Measurements from ENCODE around the gene PIM1. TPM values are rescaled to one million over a fixed set of nuclear protein-coding genes. Genes with fewer than 3 reads are reported as not detected.

The PIM1 gene
- polyA plus RNA-seq, 1 of the 3 experiments (the other 2 are of a cell fraction), result 33.9 TPM

DNA sequence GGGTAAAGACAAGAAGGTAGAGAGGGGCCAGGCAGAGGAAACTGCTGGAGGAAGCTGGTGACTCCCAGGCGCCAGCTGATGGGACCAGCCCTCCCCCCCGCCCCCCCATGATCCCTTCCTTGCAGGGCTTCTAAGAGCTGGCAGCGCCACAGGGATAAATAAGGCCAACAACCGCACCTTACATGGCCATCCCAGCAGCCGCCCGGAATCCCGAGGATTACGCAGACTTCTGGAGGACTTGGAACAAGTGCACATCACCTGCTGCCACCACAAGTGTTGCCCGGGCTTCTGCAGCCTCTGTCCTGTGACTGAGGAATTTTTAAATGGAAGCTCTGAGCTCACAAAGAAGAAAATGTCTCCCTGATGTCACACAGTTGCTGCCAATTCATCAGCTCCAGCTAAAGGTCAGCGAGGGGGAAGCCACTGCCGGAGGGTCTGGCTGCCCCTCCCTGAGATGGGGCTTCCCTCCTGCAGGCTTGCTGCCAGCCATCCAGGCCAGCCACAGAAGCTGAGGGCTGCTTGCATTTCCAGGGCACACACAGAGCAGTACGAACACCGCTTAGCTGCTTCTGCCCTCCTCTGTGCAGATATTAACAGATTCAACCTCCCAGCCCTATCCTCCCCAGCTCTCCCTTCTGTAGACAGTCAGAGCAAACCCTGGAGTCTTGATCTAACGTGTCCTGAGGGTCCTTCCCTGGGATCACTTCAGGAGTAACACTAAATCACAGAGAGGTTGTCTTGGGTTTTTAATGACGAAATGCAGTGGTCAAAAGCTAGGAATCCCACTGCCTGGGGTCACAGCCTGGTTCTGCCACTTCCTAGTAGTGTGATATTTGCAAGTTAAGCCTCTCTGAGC, 38.6 kb upstream of the PIM1 start:
- POLR2A ChIA-PET, result interaction anchor here (1.2 to 1.6 kb wide), 3 partner anchors 29 to 49 kb away, joined by 3 to 17 read pairs (median 12); partner anchors contain the start of gene PIM1
- H4K20me1 ChIP-seq (ENCODE audit: insufficient read depth), result no peaks in the 10 kb centered on the region
- TF ChIP-seq SMC3 (IDR thresholded peaks at IDR 0.05; ENCODE audit: low read depth, low read length) (peak; percentile 38; the same call in 1 of the 2 replicates), RAD21 (IDR thresholded peaks at IDR 0.05; ENCODE audit: low read length) (peak; percentile 60), FOXJ3 (CRISPR knock-in tag; IDR thresholded peaks at IDR 0.05) (peak; percentile 49; the same call in 1 of the 2 replicates), RXRA (IDR thresholded peaks at IDR 0.05; ENCODE audit: borderline replicate concordance, low read depth) (no peak), YY1 (IDR thresholded peaks at IDR 0.05; ENCODE audit: low read depth) (no peak), MXI1 (IDR thresholded peaks at IDR 0.05; ENCODE audit: low read depth, low read length) (no peak), NRF1 (IDR thresholded peaks at IDR 0.05; ENCODE audit: low read depth, low read length) (no peak), TCF12 (IDR thresholded peaks at IDR 0.05) (no peak), MEF2A (IDR thresholded peaks at IDR 0.05; ENCODE audit: borderline replicate concordance, low read depth) (no peak), CHD2 (IDR thresholded peaks at IDR 0.05; ENCODE audit: low read length, partially characterized antibody) (peak; percentile 8)
- TF ChIP-seq, protein P1, sequence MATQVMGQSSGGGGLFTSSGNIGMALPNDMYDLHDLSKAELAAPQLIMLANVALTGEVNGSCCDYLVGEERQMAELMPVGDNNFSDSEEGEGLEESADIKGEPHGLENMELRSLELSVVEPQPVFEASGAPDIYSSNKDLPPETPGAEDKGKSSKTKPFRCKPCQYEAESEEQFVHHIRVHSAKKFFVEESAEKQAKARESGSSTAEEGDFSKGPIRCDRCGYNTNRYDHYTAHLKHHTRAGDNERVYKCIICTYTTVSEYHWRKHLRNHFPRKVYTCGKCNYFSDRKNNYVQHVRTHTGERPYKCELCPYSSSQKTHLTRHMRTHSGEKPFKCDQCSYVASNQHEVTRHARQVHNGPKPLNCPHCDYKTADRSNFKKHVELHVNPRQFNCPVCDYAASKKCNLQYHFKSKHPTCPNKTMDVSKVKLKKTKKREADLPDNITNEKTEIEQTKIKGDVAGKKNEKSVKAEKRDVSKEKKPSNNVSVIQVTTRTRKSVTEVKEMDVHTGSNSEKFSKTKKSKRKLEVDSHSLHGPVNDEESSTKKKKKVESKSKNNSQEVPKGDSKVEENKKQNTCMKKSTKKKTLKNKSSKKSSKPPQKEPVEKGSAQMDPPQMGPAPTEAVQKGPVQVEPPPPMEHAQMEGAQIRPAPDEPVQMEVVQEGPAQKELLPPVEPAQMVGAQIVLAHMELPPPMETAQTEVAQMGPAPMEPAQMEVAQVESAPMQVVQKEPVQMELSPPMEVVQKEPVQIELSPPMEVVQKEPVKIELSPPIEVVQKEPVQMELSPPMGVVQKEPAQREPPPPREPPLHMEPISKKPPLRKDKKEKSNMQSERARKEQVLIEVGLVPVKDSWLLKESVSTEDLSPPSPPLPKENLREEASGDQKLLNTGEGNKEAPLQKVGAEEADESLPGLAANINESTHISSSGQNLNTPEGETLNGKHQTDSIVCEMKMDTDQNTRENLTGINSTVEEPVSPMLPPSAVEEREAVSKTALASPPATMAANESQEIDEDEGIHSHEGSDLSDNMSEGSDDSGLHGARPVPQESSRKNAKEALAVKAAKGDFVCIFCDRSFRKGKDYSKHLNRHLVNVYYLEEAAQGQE (IDR thresholded peaks at IDR 0.05; ENCODE audit: low read depth, low read length), result no peak
- no peaks in the 10 kb centered on the region for H3K9me3 ChIP-seq
- CTCF ChIA-PET, result interaction anchor here (0.7 to 5.1 kb wide), 13 partner anchors 9 to 113 kb away, joined by 3 to 61 read pairs (median 4); partner anchors contain the start of gene PIM1
- H3K27me3 ChIP-seq (ENCODE audit: insufficient read depth), result no peaks in the 10 kb centered on the region
- no peaks in the 10 kb centered on the region for H3K36me3 ChIP-seq (replicated peaks in 1 of 2; ENCODE audit: control insufficient read depth in 1 of 2, insufficient read depth in 2 of 2, low read length in 1 of 2)
- H3F3A ChIP-seq (replicated peaks; ENCODE audit: insufficient read depth), result peaks cover 19% of the 10 kb centered on the region
- H3K9ac ChIP-seq, result peak overlapping the region; percentile 22; the same call in 1 of the 2 replicates
- H3K79me2 ChIP-seq (ENCODE audit: insufficient read depth), result no peaks in the 10 kb centered on the region
- H3K4me3 ChIP-seq (ENCODE audit: low read depth in 2 of 2, low read length in 1 of 2), result no peak overlapping the region
- DNase-seq, result peak; percentile 85
- H3K9me2 ChIP-seq, result no peaks in the 10 kb centered on the region
- H3K27ac ChIP-seq (ENCODE audit: low read depth in 2 of 2, low read length in 1 of 2), result peak overlapping the region in 1 of 2 experiments; percentile 72; a peak in 2 of 4 replicates
- WGBS (ENCODE audit: low lambda C conversion rate), result 56% methylated on average over 7 of the region's 15 CpGs
- peak overlapping the region; percentile 39; the same call in 1 of the 2 replicates for H3K4me2 ChIP-seq
- peaks cover 18 to 30% of the 10 kb centered on the region in 2 experiments; a peak in 3 of 4 replicates for H3K4me1 ChIP-seq (ENCODE audit: control insufficient read depth in 1 of 2, insufficient read depth in 2 of 2, low read depth in 1 of 2, low read length in 1 of 2)
- H2AFZ ChIP-seq (ENCODE audit: low read depth), result peak overlapping the region; percentile 58; the same call in 1 of the 2 replicates

- H3K27ac ChIP-seq (ENCODE audit: low read depth in 2 of 2, low read length in 1 of 2), result peak overlapping the region in 1 of 2 experiments; percentile 72; a peak in 2 of 4 replicates
- H3F3A ChIP-seq (replicated peaks; ENCODE audit: insufficient read depth), result peaks cover 23% of the 10 kb centered on the region
- H3K79me2 ChIP-seq (ENCODE audit: insufficient read depth), result no peaks in the 10 kb centered on the region
- CTCF ChIA-PET, result interaction anchor here (0.9 to 5.1 kb wide), 6 partner anchors 9 to 114 kb away, joined by 3 to 61 read pairs (median 8); partner anchors contain the start of gene PIM1
- H3K4me1 ChIP-seq (ENCODE audit: control insufficient read depth in 1 of 2, insufficient read depth in 2 of 2, low read depth in 1 of 2, low read length in 1 of 2), result peaks cover 20 to 34% of the 10 kb centered on the region in 2 experiments
- no peaks in the 10 kb centered on the region for H3K9me3 ChIP-seq
- no peak overlapping the region for H3K4me3 ChIP-seq (ENCODE audit: low read depth in 2 of 2, low read length in 1 of 2)
- no peak overlapping the region for H3K4me2 ChIP-seq
- no peaks in the 10 kb centered on the region for H4K20me1 ChIP-seq (ENCODE audit: insufficient read depth)
- peak overlapping the region; percentile 22; the same call in 1 of the 2 replicates for H3K9ac ChIP-seq
- no peaks in the 10 kb centered on the region for H3K9me2 ChIP-seq
- no peaks in the 10 kb centered on the region for H3K36me3 ChIP-seq (replicated peaks in 1 of 2; ENCODE audit: control insufficient read depth in 1 of 2, insufficient read depth in 2 of 2, low read length in 1 of 2)
- no peaks in the 10 kb centered on the region for H3K27me3 ChIP-seq (ENCODE audit: insufficient read depth)
- no peak overlapping the region for H2AFZ ChIP-seq (ENCODE audit: low read depth)
- POLR2A ChIA-PET, result interaction anchor here (1.2 to 1.6 kb wide), 3 partner anchors 29 to 49 kb away, joined by 3 to 17 read pairs (median 12); partner anchors contain the start of gene PIM1
- no peak for DNase-seq
- TF ChIP-seq RFX5 (IDR thresholded peaks at IDR 0.05; ENCODE audit: low read length) (no peak), PBX3 (IDR thresholded peaks at IDR 0.05) (no peak), FOSL2 (IDR thresholded peaks at IDR 0.05; ENCODE audit: borderline replicate concordance, low read depth) (no peak), USF2 (IDR thresholded peaks at IDR 0.05; ENCODE audit: borderline replicate concordance, low read depth, low read length) (no peak), EP300 (IDR thresholded peaks at IDR 0.05; ENCODE audit: borderline replicate concordance in 1 of 2, low read depth in 1 of 2, low read length in 1 of 2) (no peak), CHD2 (IDR thresholded peaks at IDR 0.05; ENCODE audit: low read length, partially characterized antibody) (no peak), JUND (IDR thresholded peaks at IDR 0.05) (no peak), CTCF (IDR thresholded peaks at IDR 0.05) (no peak), RAD21 (IDR thresholded peaks at IDR 0.05; ENCODE audit: low read length) (no peak)
These were observed 38.0 kb upstream of the PIM1 start for GRCh38 chr6:37131960-37132253.
